ENCODE measurements around the gene ANTXR1. TPM values are rescaled to one million over a fixed set of nuclear protein-coding genes. Genes with fewer than 3 reads are reported as not detected.
A peak's percentile ranks its signal among the peaks of the same experiment; 100 is the strongest.

The ANTXR1 gene
- total RNA-seq, 1 donor from 2014 or later = 54.3 TPM

- DNase-seq (no peak), ATAC-seq (no peak)
- TF ChIP-seq CTCF (IDR thresholded peaks at IDR 0.05) = no peak
- Histone ChIP-seq H3K36me3 (no peaks in the 10 kb centered on the region), H3K4me1 (peaks cover 15% of the 10 kb centered on the region), H3K4me3 (no peak overlapping the region), H3K9me3 (no peaks in the 10 kb centered on the region), H3K27ac (no peak overlapping the region), H3K27me3 (ENCODE audit: low read depth) (no peaks in the 10 kb centered on the region)
- intact Hi-C loops (cut with DNase I) = no loop called here
Observed at GRCh38 chr2:69211048-69211447, 198.1 kb downstream of the ANTXR1 start.

GRCh38 chr2:69211686-69212085 lies 198.7 kb downstream of the ANTXR1 start:
- TF ChIP-seq CTCF (IDR thresholded peaks at IDR 0.05) = no peak
- intact Hi-C loops (cut with DNase I) = no loop called here
- H3K27me3 ChIP-seq (ENCODE audit: low read depth) = no peaks in the 10 kb centered on the region
- DNase-seq (no peak), ATAC-seq (no peak)
- H3K4me3 ChIP-seq = no peak overlapping the region
- H3K4me1 ChIP-seq = peaks cover 18% of the 10 kb centered on the region
- H3K27ac ChIP-seq = no peak overlapping the region
- H3K36me3 ChIP-seq = no peaks in the 10 kb centered on the region
- H3K9me3 ChIP-seq = no peaks in the 10 kb centered on the region

- ATAC-seq (no peak), DNase-seq (no peak)
- H3K27me3 ChIP-seq (ENCODE audit: low read depth) = no peaks in the 10 kb centered on the region
- no peaks in the 10 kb centered on the region for H3K36me3 ChIP-seq
- H3K27ac ChIP-seq = no peak overlapping the region
- TF ChIP-seq CTCF (IDR thresholded peaks at IDR 0.05) = no peak
- no peaks in the 10 kb centered on the region for H3K9me3 ChIP-seq
- intact Hi-C loops (cut with DNase I) = no loop called here
- H3K4me1 ChIP-seq = peaks cover 26% of the 10 kb centered on the region
- no peak overlapping the region for H3K4me3 ChIP-seq
Observed at GRCh38 chr2:69212238-69213028, 199.5 kb downstream of the ANTXR1 start.

- H3K27me3 ChIP-seq (ENCODE audit: low read depth) = no peaks in the 10 kb centered on the region
- DNase-seq (no peak), ATAC-seq (no peak)
- no peaks in the 10 kb centered on the region for H3K36me3 ChIP-seq
- intact Hi-C loops (cut with DNase I) = no loop called here
- H3K9me3 ChIP-seq = no peaks in the 10 kb centered on the region
- H3K27ac ChIP-seq = no peak overlapping the region
- H3K4me3 ChIP-seq = no peak overlapping the region
- H3K4me1 ChIP-seq = peaks cover 28% of the 10 kb centered on the region
- no peak for TF ChIP-seq CTCF (IDR thresholded peaks at IDR 0.05)
Observed at GRCh38 chr2:69213201-69213600, 200.2 kb downstream of the ANTXR1 start.

- no peaks in the 10 kb centered on the region for H3K9me3 ChIP-seq
- no peak for DNase-seq
- intact Hi-C loops (cut with DNase I) = no loop called here
- H3K36me3 ChIP-seq = no peaks in the 10 kb centered on the region
- H3K27me3 ChIP-seq (ENCODE audit: low read depth) = no peaks in the 10 kb centered on the region
- TF ChIP-seq CTCF (IDR thresholded peaks at IDR 0.05) = no peak
- peak; percentile 19 to 26 for ATAC-seq
- peaks cover 28% of the 10 kb centered on the region for H3K4me1 ChIP-seq
- peak overlapping the region; percentile 48 for H3K27ac ChIP-seq
- H3K4me3 ChIP-seq = no peak overlapping the region
Observed at GRCh38 chr2:69213782-69214181, 200.8 kb downstream of the ANTXR1 start.

All from lower lobe of right lung (tissue), 2 donors.